Erythroblast (primary cell): ENCODE results near the gene KIF18A.

Source experiments
- GATA1 ChIP-seq: IDR thresholded peaks from 2 replicates; pipeline ENCODE4 v1.6.1; 2011; ENCODE audit warnings: low read depth, mild to moderate bottlenecking, control low read depth, low read length, moderate library complexity
- POLR2A ChIP-seq: IDR thresholded peaks from 2 replicates; pipeline ENCODE4 v1.6.1; 2011; ENCODE audit warnings: mild to moderate bottlenecking, low read length

DNA sequence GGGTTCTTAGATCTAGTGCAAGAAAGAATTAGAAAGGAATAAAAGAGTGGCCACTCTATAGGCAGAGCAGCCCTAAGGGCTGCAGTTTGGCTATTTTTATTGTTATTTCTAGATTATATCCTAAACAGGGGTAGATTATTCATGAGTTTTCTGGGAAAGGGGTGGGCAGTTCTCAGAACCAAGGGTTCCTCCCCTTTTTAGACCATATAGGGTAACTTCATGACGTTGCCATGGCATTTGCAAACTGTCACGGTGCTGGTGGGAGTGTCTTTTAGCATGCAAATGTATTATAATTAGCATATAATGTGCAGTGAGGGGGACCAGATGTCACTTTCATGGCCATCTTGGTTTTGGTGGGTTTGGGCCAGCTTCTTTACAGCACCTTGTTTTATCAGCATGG lies 44.8 kb upstream of the KIF18A start:
- TF ChIP-seq POLR2A (no peak), GATA1 (no peak)
